HepG2 (cell line): ENCODE measurements around the gene MST1. TPM values are rescaled to one million over a fixed set of nuclear protein-coding genes. Genes with fewer than 3 reads are reported as not detected.

Experiments used
- ATAC-seq: fragments of 200-7000 bp; cut with Tn5 transposase; 3 replicates; pipeline ENCODE4 v1.9.1; 2020; ENCODE audit warnings: mild to moderate bottlenecking, moderate library complexity
- BruUV-seq: library from RNA; stranded (reverse); fragments of 400-500 nt; replicated peaks from 2 replicates; lab custom pipeline; 2021; lab: Mats Ljungman, UMichigan
- CTCF ChIA-PET: fragments of 300-600 bp; formaldehyde crosslinking; extraction: SDS; loops from one replicate; lab custom pipeline; 2021; ENCODE audit warnings: low total read pairs, inconsistent platforms, low intra/inter-chr PET ratio; lab: Yijun Ruan, JAX
- POLR2A ChIA-PET: fragments of 350-600 bp; sonication (Branson Sonifier 250); formaldehyde crosslinking; loops from one replicate; lab custom pipeline; 2020; ENCODE audit warnings: antibody characterized with exemption, inconsistent platforms; lab: Yijun Ruan, JAX
- DNase-seq: peaks from one replicate; pipeline ENCODE4 v3.0.0-alpha.2; 2015; ENCODE audit warnings: low spot score
- FAIRE-seq: peaks from 3 replicates; lab custom pipeline; 2011; peaks lifted over from hg19 to GRCh38; lab: Jason Lieb, UNC
- H2AFZ ChIP-seq: one replicate; pipeline ENCODE4 v1.6.1; 2011; ENCODE audit warnings: low read length, inconsistent platforms
- H3K27ac ChIP-seq: fragments of 300-600 bp; 3 replicates; pipeline ENCODE4 v1.8.0; 2011; ENCODE audit warnings: mixed run types, mild to moderate bottlenecking, mixed read lengths, low read length, inconsistent platforms; ENCODE audit not compliant: insufficient read depth; ENCODE audit errors: extremely low read length
- H3K27me3 ChIP-seq, 2 experiments: fragments of 200-600 bp in 1 of 2; 2 replicates in 1 of 2; 3 replicates in 1 of 2; pipeline versions ENCODE4 v1.6.0 to v1.8.0; 2011; ENCODE audit warnings: low read length in 2 of 2, mild to moderate bottlenecking in 2 of 2, moderate library complexity in 2 of 2, inconsistent platforms in 1 of 2; ENCODE audit not compliant: insufficient read depth in 2 of 2, control insufficient read depth in 1 of 2
- H3K36me3 ChIP-seq, 2 experiments: fragments of 200-600 bp in 1 of 2; replicated peaks in 1 of 2; 2 replicates in 1 of 2; 3 replicates in 1 of 2; pipeline versions ENCODE4 v1.5.1 to v1.8.0; 2011; ENCODE audit warnings: low read length in 2 of 2, inconsistent platforms in 1 of 2; ENCODE audit not compliant: insufficient read depth in 2 of 2, control insufficient read depth in 1 of 2
- H3K4me1 ChIP-seq: 2 replicates; pipeline ENCODE4 v1.5.1; 2012; ENCODE audit warnings: low read length, inconsistent platforms; ENCODE audit not compliant: insufficient read depth
- H3K4me2 ChIP-seq: 2 replicates; pipeline ENCODE4 v1.6.0; 2011; ENCODE audit warnings: low read depth, low read length, inconsistent platforms
- H3K4me3 ChIP-seq, 3 experiments: fragments of 200-600 bp in 1 of 3; sonication (generic), shearing (Covaris generic) in 1 of 3; replicated peaks in 1 of 3; 2 replicates each; pipeline ENCODE4 v1.5.1; 2011 to 2016; ENCODE audit warnings: low read length in 3 of 3, inconsistent platforms in 2 of 3, low read depth in 2 of 3, mild to moderate bottlenecking in 2 of 3, control low read depth in 1 of 3, mixed read lengths in 1 of 3; ENCODE audit not compliant: insufficient read depth in 1 of 3
- H3K79me2 ChIP-seq: one replicate; pipeline ENCODE4 v1.6.1; 2011; ENCODE audit warnings: low read length, inconsistent platforms; ENCODE audit not compliant: insufficient read depth
- H3K9ac ChIP-seq: 2 replicates; pipeline ENCODE4 v1.6.0; 2011; ENCODE audit warnings: mild to moderate bottlenecking, low read depth, low read length, inconsistent platforms; ENCODE audit not compliant: insufficient read depth
- H3K9me3 ChIP-seq: 2 replicates; pipeline ENCODE4 v1.5.1; 2012; ENCODE audit warnings: mild to moderate bottlenecking, low read length
- H4K20me1 ChIP-seq: 2 replicates; pipeline ENCODE4 v1.6.0; 2011; ENCODE audit warnings: inconsistent platforms, mild to moderate bottlenecking, low read length, moderate library complexity; ENCODE audit not compliant: insufficient read depth
- HOXA5 ChIP-seq: sonication (generic); formaldehyde crosslinking; IDR thresholded peaks from 2 replicates; pipeline ENCODE4 v1.4.0; 2020; ENCODE audit warnings: missing genetic modification reagents
- KLF16 ChIP-seq, 2 experiments: sonication (generic) in 1 of 2; formaldehyde crosslinking in 1 of 2; IDR thresholded peaks; 2 replicates each; pipeline versions ENCODE4 v1.6.1 to v1.8.0; 2016 to 2023; ENCODE audit warnings: missing genetic modification reagents in 2 of 2, missing compliant biosample characterization in 1 of 2
- MED1 ChIP-seq: sonication (generic); formaldehyde crosslinking; IDR thresholded peaks from 2 replicates; pipeline ENCODE4 v1.4.0; 2020; ENCODE audit warnings: missing genetic modification reagents
- NAIF1 ChIP-seq: sonication (generic); formaldehyde crosslinking; IDR thresholded peaks from 2 replicates; pipeline ENCODE4 v1.5.0; 2020; ENCODE audit warnings: mild to moderate bottlenecking, missing genetic modification reagents, borderline replicate concordance
- PATZ1 ChIP-seq: sonication (generic); formaldehyde crosslinking; IDR thresholded peaks from 2 replicates; pipeline ENCODE4 v1.4.0; 2020; ENCODE audit warnings: missing genetic modification reagents
- RFX5 ChIP-seq: IDR thresholded peaks from 2 replicates; pipeline ENCODE4 v1.6.1; 2011; ENCODE audit warnings: low read depth, low read length, improper control_type of control experiment
- SRF ChIP-seq: IDR thresholded peaks from 2 replicates; pipeline ENCODE4 v1.6.1; 2011; ENCODE audit warnings: mild to moderate bottlenecking, low read depth, low read length, moderate library complexity
- ZNF362 ChIP-seq: sonication (generic); formaldehyde crosslinking; IDR thresholded peaks from 2 replicates; pipeline ENCODE4 v1.4.0; 2020; ENCODE audit warnings: missing genetic modification reagents, mild to moderate bottlenecking, borderline replicate concordance
- ZNF367 ChIP-seq: sonication (generic); formaldehyde crosslinking; IDR thresholded peaks from 2 replicates; pipeline ENCODE4 v1.4.0; 2020; ENCODE audit warnings: missing genetic modification reagents, borderline replicate concordance
- ZNF607 ChIP-seq: sonication (generic); formaldehyde crosslinking; IDR thresholded peaks from 2 replicates; pipeline ENCODE4 v1.5.1; 2020; ENCODE audit warnings: missing genetic modification reagents, mild to moderate bottlenecking, borderline replicate concordance
- ZNF775 ChIP-seq: sonication (generic); formaldehyde crosslinking; IDR thresholded peaks from 2 replicates; pipeline ENCODE4 v1.4.0; 2020; ENCODE audit warnings: missing genetic modification reagents, mild to moderate bottlenecking, moderate library complexity, borderline replicate concordance
- WGBS: methylation state at CpG from one replicate; pipeline ENCODE4 v1.1.6; 2017; ENCODE audit warnings: low lambda C conversion rate; 5-methylcytosine and 5-hydroxymethylcytosine counted together
- in situ Hi-C: cut with HindIII; loops from 2 replicates; pipeline ENCODE4 v1.10.0; 2017; ENCODE audit warnings: low pct_unique_long_range_greater_than_20kb; ENCODE audit not compliant: extremely low pct_ligation_motif_present
- intact Hi-C: fragments of 100-400 bp; cut with micrococcal nuclease; formaldehyde crosslinking; loops from one replicate; pipeline ENCODE4 v1.10.0; 2022; ENCODE audit not compliant: unreplicated experiment
- polyA plus RNA-seq, 8 experiments: library from polyadenylated mRNA; depleted of rRNA in 3 of 8; stranded (reverse) in 7 of 8; unstranded in 1 of 8; fragments of >200 nt; fragmentation: Illumina TruSeq in 4 of 8; extraction: Trizol in 4 of 8; gene quantifications; 2 replicates each; pipeline versions ENCODE4 v1.2.1 to v1.2.3, GENCODE V29; 2011 to 2016; ENCODE audit warnings: low read depth in 4 of 8, missing spikeins in 1 of 8, mixed read lengths in 1 of 8; ENCODE audit not compliant: insufficient read depth in 1 of 8
- total RNA-seq, 5 experiments: library from RNA; depleted of rRNA; stranded (reverse); fragments of >200 nt; fragmentation: Illumina TruSeq; extraction: Trizol; gene quantifications; 2 replicates each; pipeline ENCODE4 v1.2.3, GENCODE V29; 2016; ENCODE audit warnings: low read depth in 1 of 5
- TF ChIP-seq, protein P1 (sequence below): sonication (generic); formaldehyde crosslinking; IDR thresholded peaks from 2 replicates; pipeline ENCODE4 v1.8.0; 2022; ENCODE audit warnings: mild to moderate bottlenecking, missing genetic modification reagents, borderline replicate concordance
- TF ChIP-seq, protein P2 (sequence below): sonication (generic); formaldehyde crosslinking; IDR thresholded peaks from 2 replicates; pipeline ENCODE4 v1.5.0; 2020; ENCODE audit warnings: mild to moderate bottlenecking, missing genetic modification reagents
- TF ChIP-seq, protein P3 (sequence below): sonication (generic); formaldehyde crosslinking; IDR thresholded peaks from 2 replicates; pipeline ENCODE4 v1.4.0; 2020; ENCODE audit warnings: missing genetic modification reagents

MST1 gene
- total and polyA plus RNA-seq, 2 of the 13 experiments (the other 11 are each of a cell fraction or from before 2014, with no cell fraction given) = 189 to 452 TPM

- CTCF ChIA-PET = interaction anchor here (0.9 kb wide), 1 partner anchor 132 kb away, joined by 3 read pairs; no protein-coding TSS in a partner anchor
- Histone ChIP-seq H3K4me2 (no peak overlapping the region), H3K4me3 (no peak overlapping the region)
- DNase-seq = no peak
- TF ChIP-seq RFX5 = no peak
- TF ChIP-seq ZNF362 (CRISPR knock-in tag) = no peak
- no peak for TF ChIP-seq KLF16 (CRISPR knock-in tag; IDR thresholded peaks at IDR 0.05)
- no peak for TF ChIP-seq PATZ1 (CRISPR knock-in tag)
- no peak for TF ChIP-seq SRF
- TF ChIP-seq NAIF1 = no peak
- TF ChIP-seq ZNF367 = no peak
- no peak for TF ChIP-seq ZNF607
- TF ChIP-seq MED1 = no peak
- TF ChIP-seq, protein P1, sequence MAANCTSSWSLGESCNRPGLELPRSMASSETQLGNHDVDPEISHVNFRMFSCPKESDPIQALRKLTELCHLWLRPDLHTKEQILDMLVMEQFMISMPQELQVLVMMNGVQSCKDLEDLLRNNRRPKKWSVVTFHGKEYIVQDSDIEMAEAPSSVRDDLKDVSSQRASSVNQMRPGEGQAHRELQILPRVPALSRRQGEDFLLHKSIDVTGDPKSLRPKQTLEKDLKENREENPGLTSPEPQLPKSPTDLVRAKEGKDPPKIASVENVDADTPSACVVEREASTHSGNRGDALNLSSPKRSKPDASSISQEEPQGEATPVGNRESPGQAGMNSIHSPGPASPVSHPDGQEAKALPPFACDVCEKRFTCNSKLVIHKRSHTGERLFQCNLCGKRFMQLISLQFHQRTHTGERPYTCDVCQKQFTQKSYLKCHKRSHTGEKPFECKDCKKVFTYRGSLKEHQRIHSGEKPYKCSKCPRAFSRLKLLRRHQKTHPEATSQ (CRISPR knock-in tag) = no peak
- no peak for TF ChIP-seq HOXA5
- TF ChIP-seq, protein P2, sequence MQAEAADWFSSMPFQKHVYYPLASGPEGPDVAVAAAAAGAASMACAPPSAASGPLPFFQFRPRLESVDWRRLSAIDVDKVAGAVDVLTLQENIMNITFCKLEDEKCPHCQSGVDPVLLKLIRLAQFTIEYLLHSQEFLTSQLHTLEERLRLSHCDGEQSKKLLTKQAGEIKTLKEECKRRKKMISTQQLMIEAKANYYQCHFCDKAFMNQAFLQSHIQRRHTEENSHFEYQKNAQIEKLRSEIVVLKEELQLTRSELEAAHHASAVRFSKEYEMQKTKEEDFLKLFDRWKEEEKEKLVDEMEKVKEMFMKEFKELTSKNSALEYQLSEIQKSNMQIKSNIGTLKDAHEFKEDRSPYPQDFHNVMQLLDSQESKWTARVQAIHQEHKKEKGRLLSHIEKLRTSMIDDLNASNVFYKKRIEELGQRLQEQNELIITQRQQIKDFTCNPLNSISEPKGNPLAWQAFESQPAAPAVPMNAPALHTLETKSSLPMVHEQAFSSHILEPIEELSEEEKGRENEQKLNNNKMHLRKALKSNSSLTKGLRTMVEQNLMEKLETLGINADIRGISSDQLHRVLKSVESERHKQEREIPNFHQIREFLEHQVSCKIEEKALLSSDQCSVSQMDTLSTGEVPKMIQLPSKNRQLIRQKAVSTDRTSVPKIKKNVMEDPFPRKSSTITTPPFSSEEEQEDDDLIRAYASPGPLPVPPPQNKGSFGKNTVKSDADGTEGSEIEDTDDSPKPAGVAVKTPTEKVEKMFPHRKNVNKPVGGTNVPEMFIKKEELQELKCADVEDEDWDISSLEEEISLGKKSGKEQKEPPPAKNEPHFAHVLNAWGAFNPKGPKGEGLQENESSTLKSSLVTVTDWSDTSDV (CRISPR knock-in tag) = no peak
- TF ChIP-seq, protein P3, sequence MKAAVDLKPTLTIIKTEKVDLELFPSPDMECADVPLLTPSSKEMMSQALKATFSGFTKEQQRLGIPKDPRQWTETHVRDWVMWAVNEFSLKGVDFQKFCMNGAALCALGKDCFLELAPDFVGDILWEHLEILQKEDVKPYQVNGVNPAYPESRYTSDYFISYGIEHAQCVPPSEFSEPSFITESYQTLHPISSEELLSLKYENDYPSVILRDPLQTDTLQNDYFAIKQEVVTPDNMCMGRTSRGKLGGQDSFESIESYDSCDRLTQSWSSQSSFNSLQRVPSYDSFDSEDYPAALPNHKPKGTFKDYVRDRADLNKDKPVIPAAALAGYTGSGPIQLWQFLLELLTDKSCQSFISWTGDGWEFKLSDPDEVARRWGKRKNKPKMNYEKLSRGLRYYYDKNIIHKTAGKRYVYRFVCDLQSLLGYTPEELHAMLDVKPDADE = no peak
- no peak for TF ChIP-seq ZNF775
- TF ChIP-seq, all 625 proteins: peak for 0
- intact Hi-C loops = no loop called here
- POLR2A ChIA-PET = no interaction called here
- Histone ChIP-seq H2AFZ (no peak overlapping the region), H3K4me1 (peaks cover 5% of the 10 kb centered on the region), H3K9me3 (no peaks in the 10 kb centered on the region), H3K79me2 (no peaks in the 10 kb centered on the region), H3K27me3 (no peaks in the 10 kb centered on the region; a peak in 1 of 5 replicates), H3K9ac (no peak overlapping the region), H3K27ac (no peak overlapping the region), H4K20me1 (no peaks in the 10 kb centered on the region), H3K36me3 (peaks cover 21 to 47% of the 10 kb centered on the region in 2 experiments)
- FAIRE-seq = no peak
- in situ Hi-C loops = no loop called here
- BruUV-seq = no TSS peak
- WGBS = 93% methylated on average over 4 of the region's 4 CpGs
- no peak for ATAC-seq
These were observed 17.8 kb upstream of the MST1 start for GRCh38 chr3:49707113-49707480.
